SK-N-SH treated with all-trans-retinoic acid at 6 μM for 48 hours (cell line): ENCODE data around the gene BBS1.
"Not testable (repeated sequence)": the region's sequence is repeated elsewhere in the genome, so short reads cannot be mapped to it uniquely, and the experiment has no call there.

Source experiments
- ATAC-seq: fragments of 200-7000 bp; cut with Tn5 transposase; 3 replicates; pipeline ENCODE4 v1.9.1; 2020; ENCODE audit warnings: mild to moderate bottlenecking, moderate library complexity
- BACH2 ChIP-seq: fragments of 250-450 bp; sonication (Bioruptor Pico); IDR thresholded peaks from 2 replicates; pipeline ENCODE4 v1.9.0; 2021; ENCODE audit warnings: mild to moderate bottlenecking, borderline replicate concordance
- ESRRG ChIP-seq: fragments of 250-450 bp; sonication (Bioruptor Pico); IDR thresholded peaks from 2 replicates; pipeline ENCODE4 v1.6.1; 2021; ENCODE audit warnings: mild to moderate bottlenecking
- GLIS3 ChIP-seq: fragments of 250-450 bp; sonication (Bioruptor Pico); IDR thresholded peaks from 2 replicates; pipeline ENCODE4 v1.5.0; 2020; ENCODE audit warnings: mild to moderate bottlenecking, moderate library complexity
- ISL1 ChIP-seq: fragments of 250-450 bp; sonication (Bioruptor Pico); IDR thresholded peaks from 2 replicates; pipeline ENCODE4 v2.1.2; 2022; ENCODE audit warnings: mild to moderate bottlenecking, moderate library complexity
- PPARA ChIP-seq: fragments of 250-450 bp; sonication (Bioruptor Pico); IDR thresholded peaks from 2 replicates; pipeline ENCODE4 v1.5.0; 2020; ENCODE audit warnings: mild to moderate bottlenecking, borderline replicate concordance
- RARB ChIP-seq: fragments of 250-450 bp; sonication (Bioruptor Pico); IDR thresholded peaks from 2 replicates; pipeline ENCODE4 v1.8.0; 2021; ENCODE audit warnings: mild to moderate bottlenecking, moderate library complexity
- SNAI2 ChIP-seq: fragments of 250-450 bp; sonication (Bioruptor Pico); IDR thresholded peaks from 2 replicates; pipeline ENCODE4 v1.5.0; 2020; ENCODE audit warnings: mild to moderate bottlenecking, moderate library complexity
- TCF4 ChIP-seq: fragments of 250-450 bp; sonication (Bioruptor Pico); IDR thresholded peaks from 2 replicates; pipeline ENCODE4 v1.8.0; 2021; ENCODE audit warnings: mild to moderate bottlenecking, moderate library complexity, borderline replicate concordance
- TOX ChIP-seq: fragments of 250-450 bp; sonication (Bioruptor Pico); IDR thresholded peaks from 2 replicates; pipeline ENCODE4 v1.8.0; 2021; ENCODE audit warnings: mild to moderate bottlenecking, moderate library complexity, borderline replicate concordance
- ZC3H10 ChIP-seq: fragments of 250-450 bp; sonication (Bioruptor Pico); IDR thresholded peaks from 2 replicates; pipeline ENCODE4 v1.5.1; 2021; ENCODE audit warnings: mild to moderate bottlenecking, moderate library complexity
- ZFP3 ChIP-seq: fragments of 250-450 bp; sonication (Bioruptor Pico); IDR thresholded peaks from 2 replicates; pipeline ENCODE4 v1.5.0; 2020; ENCODE audit warnings: mild to moderate bottlenecking, moderate library complexity
- ZFP30 ChIP-seq: fragments of 450-650 bp; formaldehyde crosslinking; IDR thresholded peaks from 2 replicates; pipeline ENCODE4 v1.5.0; 2022; ENCODE audit warnings: mild to moderate bottlenecking, moderate library complexity
- ZNF565 ChIP-seq: fragments of 450-650 bp; formaldehyde crosslinking; conservative IDR thresholded peaks from 2 replicates; pipeline ENCODE4 v1.5.0; 2020; ENCODE audit warnings: low read depth, mild to moderate bottlenecking, moderate library complexity
- ZNF70 ChIP-seq: fragments of 450-650 bp; formaldehyde crosslinking; IDR thresholded peaks from 2 replicates; pipeline ENCODE4 v1.5.0; 2020; ENCODE audit warnings: mild to moderate bottlenecking, moderate library complexity
- ZNF8 ChIP-seq: fragments of 450-650 bp; formaldehyde crosslinking; IDR thresholded peaks from 2 replicates; pipeline ENCODE4 v1.5.0; 2020; ENCODE audit warnings: mild to moderate bottlenecking, moderate library complexity
- TF ChIP-seq, protein P1 (sequence below): fragments of 250-450 bp; sonication (Bioruptor Pico); IDR thresholded peaks from 2 replicates; pipeline ENCODE4 v1.8.0; 2021; ENCODE audit warnings: low read depth, mild to moderate bottlenecking, moderate library complexity, borderline replicate concordance
- TF ChIP-seq, protein P2 (sequence below): fragments of 250-450 bp; sonication (Bioruptor Pico); IDR thresholded peaks from 2 replicates; pipeline ENCODE4 v1.5.1; 2020; ENCODE audit warnings: low read depth, mild to moderate bottlenecking, moderate library complexity
- TF ChIP-seq, protein P3 (sequence below): fragments of 250-450 bp; sonication (Bioruptor Pico); IDR thresholded peaks from 2 replicates; pipeline ENCODE4 v1.8.0; 2020; ENCODE audit warnings: mild to moderate bottlenecking, moderate library complexity, borderline replicate concordance
- TF ChIP-seq, protein P4 (sequence below): fragments of 250-450 bp; sonication (Bioruptor Pico); IDR thresholded peaks from 2 replicates; pipeline ENCODE4 v1.5.1; 2021; ENCODE audit warnings: mild to moderate bottlenecking, moderate library complexity
- TF ChIP-seq, protein P5 (sequence below): fragments of 250-450 bp; sonication (Bioruptor Pico); IDR thresholded peaks from 2 replicates; pipeline ENCODE4 v1.5.0; 2020; ENCODE audit warnings: mild to moderate bottlenecking, moderate library complexity

Gene BBS1

DNA sequence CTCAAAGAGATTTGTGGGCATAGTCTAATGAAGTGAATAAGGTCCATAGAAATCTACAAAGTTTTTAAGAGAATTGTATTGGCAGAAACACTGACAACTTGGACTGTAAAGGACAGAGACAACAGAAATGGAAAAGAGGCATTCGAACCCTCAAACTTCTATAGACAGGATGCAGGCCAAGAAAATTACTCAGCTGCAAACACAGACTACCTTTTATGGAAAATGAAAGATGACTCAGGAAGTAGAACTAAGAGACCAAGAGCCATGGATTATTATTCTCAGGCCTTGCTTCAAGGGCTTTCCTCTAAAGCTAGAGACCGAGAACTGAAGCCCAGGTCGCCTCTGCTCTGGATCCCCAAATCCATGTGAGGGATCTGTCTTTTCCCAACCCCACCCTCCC is 47.5 kb upstream of the BBS1 start (continued):
- TF ChIP-seq, protein P1, sequence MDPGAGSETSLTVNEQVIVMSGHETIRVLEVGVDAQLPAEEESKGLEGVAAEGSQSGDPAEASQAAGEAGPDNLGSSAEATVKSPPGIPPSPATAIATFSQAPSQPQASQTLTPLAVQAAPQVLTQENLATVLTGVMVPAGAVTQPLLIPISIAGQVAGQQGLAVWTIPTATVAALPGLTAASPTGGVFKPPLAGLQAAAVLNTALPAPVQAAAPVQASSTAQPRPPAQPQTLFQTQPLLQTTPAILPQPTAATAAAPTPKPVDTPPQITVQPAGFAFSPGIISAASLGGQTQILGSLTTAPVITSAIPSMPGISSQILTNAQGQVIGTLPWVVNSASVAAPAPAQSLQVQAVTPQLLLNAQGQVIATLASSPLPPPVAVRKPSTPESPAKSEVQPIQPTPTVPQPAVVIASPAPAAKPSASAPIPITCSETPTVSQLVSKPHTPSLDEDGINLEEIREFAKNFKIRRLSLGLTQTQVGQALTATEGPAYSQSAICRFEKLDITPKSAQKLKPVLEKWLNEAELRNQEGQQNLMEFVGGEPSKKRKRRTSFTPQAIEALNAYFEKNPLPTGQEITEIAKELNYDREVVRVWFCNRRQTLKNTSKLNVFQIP (CRISPR knock-in tag), result no peak
- TF ChIP-seq ESRRG (CRISPR knock-in tag) (no peak), RARB (no peak), ZNF565 (CRISPR knock-in tag) (no peak), ZNF8 (CRISPR knock-in tag) (no peak), TCF4 (CRISPR knock-in tag) (no peak)
- TF ChIP-seq, protein P2, sequence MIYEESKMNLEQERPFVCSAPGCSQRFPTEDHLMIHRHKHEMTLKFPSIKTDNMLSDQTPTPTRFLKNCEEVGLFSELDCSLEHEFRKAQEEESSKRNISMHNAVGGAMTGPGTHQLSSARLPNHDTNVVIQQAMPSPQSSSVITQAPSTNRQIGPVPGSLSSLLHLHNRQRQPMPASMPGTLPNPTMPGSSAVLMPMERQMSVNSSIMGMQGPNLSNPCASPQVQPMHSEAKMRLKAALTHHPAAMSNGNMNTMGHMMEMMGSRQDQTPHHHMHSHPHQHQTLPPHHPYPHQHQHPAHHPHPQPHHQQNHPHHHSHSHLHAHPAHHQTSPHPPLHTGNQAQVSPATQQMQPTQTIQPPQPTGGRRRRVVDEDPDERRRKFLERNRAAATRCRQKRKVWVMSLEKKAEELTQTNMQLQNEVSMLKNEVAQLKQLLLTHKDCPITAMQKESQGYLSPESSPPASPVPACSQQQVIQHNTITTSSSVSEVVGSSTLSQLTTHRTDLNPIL, result no peak

DNA sequence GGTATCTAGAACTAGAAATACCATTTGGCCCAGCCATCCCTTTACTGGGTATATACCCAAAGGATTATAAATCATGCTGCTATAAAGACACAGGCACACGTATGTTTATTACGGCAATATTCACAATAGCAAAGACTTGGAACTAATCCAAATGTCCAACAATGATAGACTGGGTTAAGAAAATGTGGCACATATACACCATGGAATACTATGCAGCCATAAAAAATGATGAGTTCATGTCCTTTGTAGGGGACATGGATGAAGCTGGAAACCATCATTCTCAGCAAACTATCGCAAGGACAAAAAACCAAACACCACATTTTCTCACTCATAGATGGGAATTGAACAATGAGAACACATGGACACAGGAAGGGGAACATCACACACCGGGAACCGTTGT is 46.3 kb upstream of the BBS1 start:
- not testable (repeated sequence) for ATAC-seq

DNA sequence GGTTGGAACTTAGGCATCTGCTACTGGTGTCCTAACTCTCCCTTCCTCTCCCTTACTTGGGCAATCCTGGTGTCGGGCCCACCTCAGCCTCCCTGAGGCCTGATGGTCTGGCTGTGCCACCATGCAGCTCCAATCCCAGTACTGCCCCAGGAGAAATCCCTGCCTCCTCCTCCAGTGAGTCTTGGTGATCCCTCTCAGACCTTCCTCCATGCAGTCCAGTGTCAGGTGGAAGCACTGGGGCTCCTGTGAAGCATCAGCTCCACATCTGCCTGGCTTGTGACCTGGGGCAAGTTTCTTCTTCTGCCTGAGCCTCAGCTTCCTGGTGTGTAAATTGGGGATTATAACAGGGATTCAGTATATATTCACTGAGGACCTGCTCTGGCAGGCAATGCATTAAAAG is 45.5 kb upstream of the BBS1 start:
- no peak for ATAC-seq
- TF ChIP-seq RARB (no peak), BACH2 (no peak), ZC3H10 (CRISPR knock-in tag) (no peak), ZNF565 (CRISPR knock-in tag) (no peak), SNAI2 (CRISPR knock-in tag) (no peak), ISL1 (CRISPR knock-in tag) (no peak), ESRRG (CRISPR knock-in tag) (no peak), GLIS3 (CRISPR knock-in tag) (no peak), ZFP3 (no peak), ZNF8 (CRISPR knock-in tag) (no peak), ZNF70 (CRISPR knock-in tag) (no peak), TOX (CRISPR knock-in tag) (no peak), PPARA (CRISPR knock-in tag) (no peak), ZFP30 (CRISPR knock-in tag) (no peak), TCF4 (CRISPR knock-in tag) (no peak)
- TF ChIP-seq, protein P3, sequence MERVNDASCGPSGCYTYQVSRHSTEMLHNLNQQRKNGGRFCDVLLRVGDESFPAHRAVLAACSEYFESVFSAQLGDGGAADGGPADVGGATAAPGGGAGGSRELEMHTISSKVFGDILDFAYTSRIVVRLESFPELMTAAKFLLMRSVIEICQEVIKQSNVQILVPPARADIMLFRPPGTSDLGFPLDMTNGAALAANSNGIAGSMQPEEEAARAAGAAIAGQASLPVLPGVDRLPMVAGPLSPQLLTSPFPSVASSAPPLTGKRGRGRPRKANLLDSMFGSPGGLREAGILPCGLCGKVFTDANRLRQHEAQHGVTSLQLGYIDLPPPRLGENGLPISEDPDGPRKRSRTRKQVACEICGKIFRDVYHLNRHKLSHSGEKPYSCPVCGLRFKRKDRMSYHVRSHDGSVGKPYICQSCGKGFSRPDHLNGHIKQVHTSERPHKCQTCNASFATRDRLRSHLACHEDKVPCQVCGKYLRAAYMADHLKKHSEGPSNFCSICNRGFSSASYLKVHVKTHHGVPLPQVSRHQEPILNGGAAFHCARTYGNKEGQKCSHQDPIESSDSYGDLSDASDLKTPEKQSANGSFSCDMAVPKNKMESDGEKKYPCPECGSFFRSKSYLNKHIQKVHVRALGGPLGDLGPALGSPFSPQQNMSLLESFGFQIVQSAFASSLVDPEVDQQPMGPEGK (CRISPR knock-in tag), result no peak
- TF ChIP-seq, protein P2, result no peak
- TF ChIP-seq, protein P1 (CRISPR knock-in tag), result no peak
- TF ChIP-seq, protein P4, sequence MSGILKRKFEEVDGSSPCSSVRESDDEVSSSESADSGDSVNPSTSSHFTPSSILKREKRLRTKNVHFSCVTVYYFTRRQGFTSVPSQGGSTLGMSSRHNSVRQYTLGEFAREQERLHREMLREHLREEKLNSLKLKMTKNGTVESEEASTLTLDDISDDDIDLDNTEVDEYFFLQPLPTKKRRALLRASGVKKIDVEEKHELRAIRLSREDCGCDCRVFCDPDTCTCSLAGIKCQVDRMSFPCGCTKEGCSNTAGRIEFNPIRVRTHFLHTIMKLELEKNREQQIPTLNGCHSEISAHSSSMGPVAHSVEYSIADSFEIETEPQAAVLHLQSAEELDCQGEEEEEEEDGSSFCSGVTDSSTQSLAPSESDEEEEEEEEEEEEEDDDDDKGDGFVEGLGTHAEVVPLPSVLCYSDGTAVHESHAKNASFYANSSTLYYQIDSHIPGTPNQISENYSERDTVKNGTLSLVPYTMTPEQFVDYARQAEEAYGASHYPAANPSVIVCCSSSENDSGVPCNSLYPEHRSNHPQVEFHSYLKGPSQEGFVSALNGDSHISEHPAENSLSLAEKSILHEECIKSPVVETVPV, result no peak
- TF ChIP-seq, protein P5, sequence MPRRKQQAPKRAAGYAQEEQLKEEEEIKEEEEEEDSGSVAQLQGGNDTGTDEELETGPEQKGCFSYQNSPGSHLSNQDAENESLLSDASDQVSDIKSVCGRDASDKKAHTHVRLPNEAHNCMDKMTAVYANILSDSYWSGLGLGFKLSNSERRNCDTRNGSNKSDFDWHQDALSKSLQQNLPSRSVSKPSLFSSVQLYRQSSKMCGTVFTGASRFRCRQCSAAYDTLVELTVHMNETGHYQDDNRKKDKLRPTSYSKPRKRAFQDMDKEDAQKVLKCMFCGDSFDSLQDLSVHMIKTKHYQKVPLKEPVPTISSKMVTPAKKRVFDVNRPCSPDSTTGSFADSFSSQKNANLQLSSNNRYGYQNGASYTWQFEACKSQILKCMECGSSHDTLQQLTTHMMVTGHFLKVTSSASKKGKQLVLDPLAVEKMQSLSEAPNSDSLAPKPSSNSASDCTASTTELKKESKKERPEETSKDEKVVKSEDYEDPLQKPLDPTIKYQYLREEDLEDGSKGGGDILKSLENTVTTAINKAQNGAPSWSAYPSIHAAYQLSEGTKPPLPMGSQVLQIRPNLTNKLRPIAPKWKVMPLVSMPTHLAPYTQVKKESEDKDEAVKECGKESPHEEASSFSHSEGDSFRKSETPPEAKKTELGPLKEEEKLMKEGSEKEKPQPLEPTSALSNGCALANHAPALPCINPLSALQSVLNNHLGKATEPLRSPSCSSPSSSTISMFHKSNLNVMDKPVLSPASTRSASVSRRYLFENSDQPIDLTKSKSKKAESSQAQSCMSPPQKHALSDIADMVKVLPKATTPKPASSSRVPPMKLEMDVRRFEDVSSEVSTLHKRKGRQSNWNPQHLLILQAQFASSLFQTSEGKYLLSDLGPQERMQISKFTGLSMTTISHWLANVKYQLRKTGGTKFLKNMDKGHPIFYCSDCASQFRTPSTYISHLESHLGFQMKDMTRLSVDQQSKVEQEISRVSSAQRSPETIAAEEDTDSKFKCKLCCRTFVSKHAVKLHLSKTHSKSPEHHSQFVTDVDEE (CRISPR knock-in tag), result no peak
